ENCODE measurements around the gene SLCO2B1. TPM values are rescaled to one million over a fixed set of nuclear protein-coding genes. Genes with fewer than 3 reads are reported as not detected.

Gene SLCO2B1
- total RNA-seq, 1 donor from 2014 or later = not detected

DNA sequence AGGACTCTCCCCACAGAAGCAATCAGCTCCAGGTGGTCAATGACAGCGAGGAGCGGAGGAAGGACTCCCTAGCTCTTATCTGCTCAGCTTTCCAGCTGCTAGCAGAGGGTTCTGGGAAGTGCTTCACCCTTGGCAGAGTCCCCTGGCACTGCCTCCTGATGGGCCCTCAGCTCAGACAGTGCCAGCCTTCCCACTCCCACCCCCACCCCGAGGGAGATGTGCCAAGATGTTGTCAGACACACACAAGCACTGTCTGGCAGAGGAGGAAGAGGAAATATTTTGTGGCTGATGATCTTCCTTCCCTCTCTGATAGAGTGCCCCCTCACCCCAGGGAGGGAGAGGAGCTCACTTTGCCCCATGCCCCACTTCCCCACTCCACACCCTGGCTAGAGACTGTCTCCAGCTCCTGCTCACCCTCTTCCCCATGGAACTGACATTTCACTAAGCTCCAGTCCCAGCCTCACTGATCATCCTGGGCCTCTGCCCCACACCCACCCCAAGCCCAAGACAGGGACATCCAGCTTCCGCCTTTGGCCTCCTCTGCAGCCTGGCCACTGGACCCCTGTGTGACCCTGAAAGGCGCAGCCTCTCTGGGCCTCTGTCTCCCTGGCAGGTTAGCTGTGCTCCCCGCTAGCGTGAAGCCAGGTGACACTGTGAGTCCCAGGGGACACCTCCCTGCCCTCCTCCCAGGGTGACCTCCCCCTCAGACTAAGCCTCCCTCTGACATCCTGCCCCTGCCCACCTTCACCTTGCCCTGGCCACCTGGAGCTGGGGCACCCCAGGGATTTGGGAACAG lies 44.5 kb downstream of the SLCO2B1 start:
- no peaks in the 10 kb centered on the region for H3K9me3 Mint-ChIP-seq
- H3K27ac Mint-ChIP-seq = no peak overlapping the region
- intact Hi-C loops (cut with micrococcal nuclease) = no loop called here
- H3K4me1 Mint-ChIP-seq (ENCODE audit: low read depth) = no peaks in the 10 kb centered on the region
- DNase-seq (ENCODE audit: low spot score) = no peak
- H3K36me3 Mint-ChIP-seq (ENCODE audit: low read depth) = no peaks in the 10 kb centered on the region
- H3K27me3 Mint-ChIP-seq (ENCODE audit: insufficient read depth) = peaks cover 22% of the 10 kb centered on the region
- H3K4me3 Mint-ChIP-seq = no peak overlapping the region

DNA sequence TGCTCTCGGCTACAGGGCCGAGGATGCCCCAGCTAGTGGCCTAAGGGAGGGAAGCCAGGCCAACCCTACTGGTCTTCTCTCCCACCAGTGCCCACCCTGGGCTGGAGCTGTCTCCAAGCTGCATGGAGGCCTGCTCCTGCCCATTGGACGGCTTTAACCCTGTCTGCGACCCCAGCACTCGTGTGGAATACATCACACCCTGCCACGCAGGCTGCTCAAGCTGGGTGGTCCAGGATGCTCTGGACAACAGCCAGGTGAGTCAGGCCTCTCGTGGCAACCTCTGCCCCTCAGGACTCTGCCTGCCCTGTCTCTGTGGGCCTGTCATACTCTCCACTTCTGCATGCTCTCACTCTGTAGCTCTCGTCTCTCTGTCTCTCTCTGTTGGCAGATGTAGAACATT lies 45.5 kb downstream of the SLCO2B1 start:
- Mint-ChIP-seq H3K27ac (no peak overlapping the region), H3K4me3 (no peak overlapping the region), H3K27me3 (ENCODE audit: insufficient read depth) (peaks cover 22% of the 10 kb centered on the region), H3K36me3 (ENCODE audit: low read depth) (no peaks in the 10 kb centered on the region), H3K9me3 (no peaks in the 10 kb centered on the region), H3K4me1 (ENCODE audit: low read depth) (no peaks in the 10 kb centered on the region)
- intact Hi-C loops (cut with micrococcal nuclease) = no loop called here
- no peak for DNase-seq (ENCODE audit: low spot score)

GRCh38 chr11:75197512-75198277 lies 46.8 kb downstream of the SLCO2B1 start:
- DNase-seq (ENCODE audit: low spot score) = no peak
- no peaks in the 10 kb centered on the region for H3K9me3 Mint-ChIP-seq
- H3K27ac Mint-ChIP-seq = no peak overlapping the region
- intact Hi-C loops (cut with micrococcal nuclease) = no loop called here
- no peaks in the 10 kb centered on the region for H3K4me1 Mint-ChIP-seq (ENCODE audit: low read depth)
- H3K27me3 Mint-ChIP-seq (ENCODE audit: insufficient read depth) = peaks cover 14% of the 10 kb centered on the region
- no peaks in the 10 kb centered on the region for H3K36me3 Mint-ChIP-seq (ENCODE audit: low read depth)
- no peak overlapping the region for H3K4me3 Mint-ChIP-seq

GRCh38 chr11:75198278-75198973 lies 47.5 kb downstream of the SLCO2B1 start:
- no peak overlapping the region for H3K4me3 Mint-ChIP-seq
- no peak for DNase-seq (ENCODE audit: low spot score)
- H3K27ac Mint-ChIP-seq = no peak overlapping the region
- peaks cover 14% of the 10 kb centered on the region for H3K27me3 Mint-ChIP-seq (ENCODE audit: insufficient read depth)
- no peaks in the 10 kb centered on the region for H3K36me3 Mint-ChIP-seq (ENCODE audit: low read depth)
- no peaks in the 10 kb centered on the region for H3K9me3 Mint-ChIP-seq
- intact Hi-C loops (cut with micrococcal nuclease) = no loop called here
- H3K4me1 Mint-ChIP-seq (ENCODE audit: low read depth) = no peaks in the 10 kb centered on the region

- Mint-ChIP-seq H3K27ac (no peak overlapping the region), H3K4me1 (ENCODE audit: low read depth) (no peaks in the 10 kb centered on the region), H3K9me3 (no peaks in the 10 kb centered on the region)
Observed at GRCh38 chr11:75199412-75199955, 48.6 kb downstream of the SLCO2B1 start.

DNA sequence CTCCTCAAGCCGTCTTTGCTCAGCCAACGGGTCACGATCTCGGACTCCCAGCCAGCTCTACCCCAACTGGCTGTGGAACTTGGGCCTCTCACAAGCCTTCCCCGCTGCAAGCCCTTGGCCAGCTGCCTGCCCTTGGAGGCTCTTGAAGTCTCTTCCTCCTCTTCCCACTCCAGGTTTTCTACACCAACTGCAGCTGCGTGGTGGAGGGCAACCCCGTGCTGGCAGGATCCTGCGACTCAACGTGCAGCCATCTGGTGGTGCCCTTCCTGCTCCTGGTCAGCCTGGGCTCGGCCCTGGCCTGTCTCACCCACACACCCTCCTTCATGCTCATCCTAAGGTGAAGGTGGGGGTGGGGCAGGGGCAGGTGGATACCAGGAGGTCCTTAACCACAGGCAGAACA lies 49.1 kb downstream of the SLCO2B1 start:
- no peak for DNase-seq (ENCODE audit: low spot score)
- intact Hi-C loops (cut with micrococcal nuclease) = no loop called here
- Mint-ChIP-seq H3K9me3 (no peaks in the 10 kb centered on the region), H3K27me3 (ENCODE audit: insufficient read depth) (peaks cover 11% of the 10 kb centered on the region), H3K27ac (no peak overlapping the region), H3K36me3 (ENCODE audit: low read depth) (no peaks in the 10 kb centered on the region), H3K4me3 (no peak overlapping the region), H3K4me1 (ENCODE audit: low read depth) (no peaks in the 10 kb centered on the region)

More at GRCh38 chr11:75199412-75199955, 48.6 kb downstream of the SLCO2B1 start:
- DNase-seq (ENCODE audit: low spot score) = no peak
- Mint-ChIP-seq H3K27me3 (ENCODE audit: insufficient read depth) (peaks cover 15% of the 10 kb centered on the region), H3K4me3 (no peak overlapping the region), H3K36me3 (ENCODE audit: low read depth) (no peaks in the 10 kb centered on the region)
- intact Hi-C loops (cut with micrococcal nuclease) = no loop called here

DNA sequence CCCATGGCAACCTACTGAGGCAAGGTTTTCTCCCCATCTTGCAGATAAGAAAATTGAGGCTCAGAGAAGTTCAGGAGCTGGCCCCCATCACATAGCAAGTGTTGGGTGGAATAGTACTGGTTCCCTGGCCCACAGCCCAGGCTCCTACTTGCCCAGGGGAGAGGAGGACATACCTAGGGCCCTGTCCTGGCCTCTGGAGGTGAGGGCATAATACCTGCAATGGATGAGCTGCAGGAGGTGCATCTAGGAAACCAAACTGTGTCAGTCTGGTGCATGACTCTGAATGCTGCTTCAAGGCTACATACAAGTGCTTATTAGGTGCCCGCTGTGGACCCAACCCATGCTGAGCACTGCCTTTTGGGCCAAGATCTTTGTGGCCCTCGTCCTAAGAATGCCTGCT lies 49.6 kb downstream of the SLCO2B1 start:
- Mint-ChIP-seq H3K36me3 (ENCODE audit: low read depth) (no peaks in the 10 kb centered on the region), H3K27ac (no peak overlapping the region), H3K9me3 (no peaks in the 10 kb centered on the region), H3K27me3 (ENCODE audit: insufficient read depth) (peaks cover 11% of the 10 kb centered on the region), H3K4me1 (ENCODE audit: low read depth) (no peaks in the 10 kb centered on the region), H3K4me3 (no peak overlapping the region)
- intact Hi-C loops (cut with micrococcal nuclease) = no loop called here
- no peak for DNase-seq (ENCODE audit: low spot score)

GRCh38 chr11:75201771-75202170 lies 50.9 kb downstream of the SLCO2B1 start:
- Mint-ChIP-seq H3K36me3 (ENCODE audit: low read depth) (no peaks in the 10 kb centered on the region), H3K4me1 (ENCODE audit: low read depth) (no peaks in the 10 kb centered on the region), H3K27ac (no peak overlapping the region), H3K27me3 (ENCODE audit: insufficient read depth) (peaks cover 9% of the 10 kb centered on the region), H3K9me3 (no peaks in the 10 kb centered on the region), H3K4me3 (no peak overlapping the region)
- DNase-seq (ENCODE audit: low spot score) = no peak
- intact Hi-C loops (cut with micrococcal nuclease) = no loop called here

- Mint-ChIP-seq H3K27me3 (ENCODE audit: insufficient read depth) (peaks cover 9% of the 10 kb centered on the region), H3K27ac (no peak overlapping the region), H3K4me3 (no peak overlapping the region), H3K36me3 (ENCODE audit: low read depth) (no peaks in the 10 kb centered on the region), H3K4me1 (ENCODE audit: low read depth) (no peaks in the 10 kb centered on the region), H3K9me3 (no peaks in the 10 kb centered on the region)
- DNase-seq (ENCODE audit: low spot score) = no peak
- intact Hi-C loops (cut with micrococcal nuclease) = no loop called here
Observed at GRCh38 chr11:75202195-75202594, 51.3 kb downstream of the SLCO2B1 start.

DNA sequence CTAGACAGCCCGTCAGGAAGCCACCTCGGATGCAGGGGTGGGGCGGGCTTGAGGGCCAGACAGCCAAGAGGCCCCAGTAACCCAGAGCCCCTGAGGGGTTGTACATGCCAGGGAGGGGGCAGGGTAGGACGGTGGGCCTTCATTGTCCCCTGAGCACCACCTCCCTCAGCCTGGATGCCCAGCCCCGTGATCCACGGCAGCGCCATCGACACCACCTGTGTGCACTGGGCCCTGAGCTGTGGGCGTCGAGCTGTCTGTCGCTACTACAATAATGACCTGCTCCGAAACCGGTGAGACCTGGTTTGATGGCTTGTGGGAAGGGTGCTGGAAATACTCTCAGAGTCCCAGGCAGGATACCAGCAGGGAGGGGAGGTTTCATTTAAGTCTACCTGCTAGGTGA lies 52.2 kb downstream of the SLCO2B1 start:
- peaks cover 7% of the 10 kb centered on the region for H3K27me3 Mint-ChIP-seq (ENCODE audit: insufficient read depth)
- no peak overlapping the region for H3K4me3 Mint-ChIP-seq
- H3K9me3 Mint-ChIP-seq = no peaks in the 10 kb centered on the region
- H3K36me3 Mint-ChIP-seq (ENCODE audit: low read depth) = no peaks in the 10 kb centered on the region
- no peak overlapping the region for H3K27ac Mint-ChIP-seq
- intact Hi-C loops (cut with micrococcal nuclease) = no loop called here
- H3K4me1 Mint-ChIP-seq (ENCODE audit: low read depth) = no peaks in the 10 kb centered on the region
- no peak for DNase-seq (ENCODE audit: low spot score)

DNA sequence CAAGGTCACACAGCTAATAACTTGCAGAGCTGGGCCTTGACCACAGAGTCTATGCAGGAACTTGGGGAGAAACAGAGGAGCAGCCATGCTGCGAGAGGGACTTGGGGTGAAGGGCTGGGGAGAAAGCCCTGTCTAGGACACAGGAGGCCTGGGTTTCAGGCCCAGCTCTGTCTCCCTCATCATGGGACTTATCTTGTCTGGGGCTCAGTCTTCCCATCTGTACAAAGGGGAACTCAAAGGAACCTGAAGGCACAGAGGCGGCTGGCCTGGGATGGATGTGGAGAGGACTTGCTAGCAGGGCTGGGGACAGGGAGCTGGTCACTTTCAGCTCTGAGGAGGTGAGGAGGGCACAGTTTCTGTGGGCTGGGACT lies 52.7 kb downstream of the SLCO2B1 start:
- Mint-ChIP-seq H3K27ac (no peak overlapping the region), H3K4me3 (no peak overlapping the region), H3K4me1 (ENCODE audit: low read depth) (no peaks in the 10 kb centered on the region), H3K9me3 (no peaks in the 10 kb centered on the region), H3K36me3 (ENCODE audit: low read depth) (no peaks in the 10 kb centered on the region), H3K27me3 (ENCODE audit: insufficient read depth) (peaks cover 7% of the 10 kb centered on the region)
- no peak for DNase-seq (ENCODE audit: low spot score)
- intact Hi-C loops (cut with micrococcal nuclease) = loop anchor here (2.0 kb wide), 1 partner anchor 45 kb away; no protein-coding TSS in a partner anchor

DNA sequence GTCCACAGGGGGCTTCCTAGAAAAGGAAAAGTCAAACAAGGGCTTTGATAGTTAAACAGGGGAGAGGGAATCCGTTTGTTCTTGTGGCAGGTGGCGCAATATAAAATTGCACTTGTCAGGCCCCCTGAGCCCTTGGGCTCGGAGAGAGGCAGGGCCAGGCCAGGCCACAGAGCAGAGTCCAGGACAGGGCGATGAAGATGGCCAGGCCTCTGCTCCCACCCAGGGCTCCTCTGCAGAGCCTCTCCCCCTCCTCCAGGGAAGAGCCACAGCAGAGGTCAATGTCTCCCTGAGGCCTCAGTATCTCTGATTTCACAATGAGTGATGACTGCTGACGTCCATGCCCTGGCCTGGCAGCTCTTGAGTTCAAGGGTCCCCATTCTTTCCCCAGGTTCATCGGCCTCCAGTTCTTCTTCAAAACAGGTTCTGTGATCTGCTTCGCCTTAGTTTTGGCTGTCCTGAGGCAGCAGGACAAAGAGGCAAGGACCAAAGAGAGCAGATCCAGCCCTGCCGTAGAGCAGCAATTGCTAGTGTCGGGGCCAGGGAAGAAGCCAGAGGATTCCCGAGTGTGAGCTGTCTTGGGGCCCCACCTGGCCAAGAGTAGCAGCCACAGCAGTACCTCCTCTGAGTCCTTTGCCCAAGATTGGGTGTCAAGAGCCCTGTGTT lies 53.2 kb downstream of the SLCO2B1 start:
- Mint-ChIP-seq H3K36me3 (ENCODE audit: low read depth) (no peaks in the 10 kb centered on the region), H3K9me3 (no peaks in the 10 kb centered on the region), H3K27ac (no peak overlapping the region), H3K4me3 (no peak overlapping the region), H3K27me3 (ENCODE audit: insufficient read depth) (peaks cover 7% of the 10 kb centered on the region), H3K4me1 (ENCODE audit: low read depth) (no peaks in the 10 kb centered on the region)
- DNase-seq (ENCODE audit: low spot score) = no peak
- intact Hi-C loops (cut with micrococcal nuclease) = loop anchor here (2.0 kb wide), 1 partner anchor 45 kb away; no protein-coding TSS in a partner anchor
